A673 (cell line): ENCODE results near the gene MYPN.

ENCODE experiments used
- CTCF ChIP-seq: fragments of 300-800, 200-600 bp; sonication (generic); conservative IDR thresholded peaks from 2 replicates; pipeline ENCODE4 v1.5.1; 2017; ENCODE audit warnings: low read depth, mild to moderate bottlenecking, antibody characterized with exemption, low read length, moderate library complexity, mixed read lengths
- EZH2 ChIP-seq: fragments of 200-600 bp; sonication (generic); IDR thresholded peaks from 2 replicates; pipeline ENCODE4 v1.6.1; 2017; ENCODE audit warnings: borderline replicate concordance, low read depth, mild to moderate bottlenecking, mixed read lengths, antibody characterized with exemption, low read length; ENCODE audit not compliant: poor library complexity, severe bottlenecking

GRCh38 chr10:68092512-68092911 is 16.8 kb upstream of the MYPN start:
- TF ChIP-seq CTCF: no peak
- no peak for TF ChIP-seq EZH2
